ENCODE results near the gene GLRA3. TPM values are rescaled to one million over a fixed set of nuclear protein-coding genes. Genes with fewer than 3 reads are reported as not detected.

Gene GLRA3
- polyA plus RNA-seq, 1 donor from 2014 or later = 0.76 TPM

DNA sequence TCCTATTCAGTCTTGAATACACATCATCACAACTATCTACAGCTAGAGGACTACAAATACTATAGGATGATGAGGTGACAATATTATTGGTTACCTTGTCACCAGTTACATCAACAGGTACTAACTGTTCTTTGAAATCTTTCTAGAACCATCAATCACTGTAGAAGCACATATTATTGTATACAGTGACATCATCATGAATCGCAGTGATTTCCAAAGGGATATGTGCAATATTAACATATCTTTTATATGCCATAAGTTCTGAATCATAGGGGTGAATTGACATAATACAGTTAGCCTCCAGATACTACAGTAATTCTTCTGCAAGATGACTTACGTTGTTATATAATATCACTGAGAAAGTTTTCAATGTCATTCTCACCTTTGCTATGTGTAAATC, 201.6 kb downstream of the GLRA3 start:
- H2AFZ ChIP-seq (ENCODE audit: low read depth, low read length) = no peak overlapping the region
- H3K4me3 ChIP-seq (ENCODE audit: low read length) = no peak overlapping the region
- no peaks in the 10 kb centered on the region for H3K27me3 ChIP-seq (ENCODE audit: insufficient read depth, low read depth, low read length)
- TF ChIP-seq POLR2AphosphoS5 (IDR thresholded peaks at IDR 0.05) (no peak), MXI1 (conservative IDR thresholded peaks at IDR 0.05; ENCODE audit: poor library complexity, severe bottlenecking) (no peak), RAD21 (conservative IDR thresholded peaks at IDR 0.05) (no peak), EZH2 (IDR thresholded peaks at IDR 0.05; ENCODE audit: borderline replicate concordance, insufficient read depth, low read length, poor library complexity, severe bottlenecking) (no peak), SMC3 (conservative IDR thresholded peaks at IDR 0.05; ENCODE audit: poor library complexity) (no peak), EP300 (conservative IDR thresholded peaks at IDR 0.05; ENCODE audit: poor library complexity, severe bottlenecking) (no peak), TAF1 (IDR thresholded peaks at IDR 0.05; ENCODE audit: low read depth) (no peak)
- TF ChIP-seq, protein P1, sequence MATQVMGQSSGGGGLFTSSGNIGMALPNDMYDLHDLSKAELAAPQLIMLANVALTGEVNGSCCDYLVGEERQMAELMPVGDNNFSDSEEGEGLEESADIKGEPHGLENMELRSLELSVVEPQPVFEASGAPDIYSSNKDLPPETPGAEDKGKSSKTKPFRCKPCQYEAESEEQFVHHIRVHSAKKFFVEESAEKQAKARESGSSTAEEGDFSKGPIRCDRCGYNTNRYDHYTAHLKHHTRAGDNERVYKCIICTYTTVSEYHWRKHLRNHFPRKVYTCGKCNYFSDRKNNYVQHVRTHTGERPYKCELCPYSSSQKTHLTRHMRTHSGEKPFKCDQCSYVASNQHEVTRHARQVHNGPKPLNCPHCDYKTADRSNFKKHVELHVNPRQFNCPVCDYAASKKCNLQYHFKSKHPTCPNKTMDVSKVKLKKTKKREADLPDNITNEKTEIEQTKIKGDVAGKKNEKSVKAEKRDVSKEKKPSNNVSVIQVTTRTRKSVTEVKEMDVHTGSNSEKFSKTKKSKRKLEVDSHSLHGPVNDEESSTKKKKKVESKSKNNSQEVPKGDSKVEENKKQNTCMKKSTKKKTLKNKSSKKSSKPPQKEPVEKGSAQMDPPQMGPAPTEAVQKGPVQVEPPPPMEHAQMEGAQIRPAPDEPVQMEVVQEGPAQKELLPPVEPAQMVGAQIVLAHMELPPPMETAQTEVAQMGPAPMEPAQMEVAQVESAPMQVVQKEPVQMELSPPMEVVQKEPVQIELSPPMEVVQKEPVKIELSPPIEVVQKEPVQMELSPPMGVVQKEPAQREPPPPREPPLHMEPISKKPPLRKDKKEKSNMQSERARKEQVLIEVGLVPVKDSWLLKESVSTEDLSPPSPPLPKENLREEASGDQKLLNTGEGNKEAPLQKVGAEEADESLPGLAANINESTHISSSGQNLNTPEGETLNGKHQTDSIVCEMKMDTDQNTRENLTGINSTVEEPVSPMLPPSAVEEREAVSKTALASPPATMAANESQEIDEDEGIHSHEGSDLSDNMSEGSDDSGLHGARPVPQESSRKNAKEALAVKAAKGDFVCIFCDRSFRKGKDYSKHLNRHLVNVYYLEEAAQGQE (IDR thresholded peaks at IDR 0.05; ENCODE audit: borderline replicate concordance) = no peak
- TF ChIP-seq, protein P2, sequence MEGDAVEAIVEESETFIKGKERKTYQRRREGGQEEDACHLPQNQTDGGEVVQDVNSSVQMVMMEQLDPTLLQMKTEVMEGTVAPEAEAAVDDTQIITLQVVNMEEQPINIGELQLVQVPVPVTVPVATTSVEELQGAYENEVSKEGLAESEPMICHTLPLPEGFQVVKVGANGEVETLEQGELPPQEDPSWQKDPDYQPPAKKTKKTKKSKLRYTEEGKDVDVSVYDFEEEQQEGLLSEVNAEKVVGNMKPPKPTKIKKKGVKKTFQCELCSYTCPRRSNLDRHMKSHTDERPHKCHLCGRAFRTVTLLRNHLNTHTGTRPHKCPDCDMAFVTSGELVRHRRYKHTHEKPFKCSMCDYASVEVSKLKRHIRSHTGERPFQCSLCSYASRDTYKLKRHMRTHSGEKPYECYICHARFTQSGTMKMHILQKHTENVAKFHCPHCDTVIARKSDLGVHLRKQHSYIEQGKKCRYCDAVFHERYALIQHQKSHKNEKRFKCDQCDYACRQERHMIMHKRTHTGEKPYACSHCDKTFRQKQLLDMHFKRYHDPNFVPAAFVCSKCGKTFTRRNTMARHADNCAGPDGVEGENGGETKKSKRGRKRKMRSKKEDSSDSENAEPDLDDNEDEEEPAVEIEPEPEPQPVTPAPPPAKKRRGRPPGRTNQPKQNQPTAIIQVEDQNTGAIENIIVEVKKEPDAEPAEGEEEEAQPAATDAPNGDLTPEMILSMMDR (IDR thresholded peaks at IDR 0.05; ENCODE audit: poor library complexity, severe bottlenecking) = no peak
- H3F3A ChIP-seq (ENCODE audit: insufficient read depth, low read length, poor library complexity, severe bottlenecking) = no peaks in the 10 kb centered on the region
- no peaks in the 10 kb centered on the region for H3K79me2 ChIP-seq (replicated peaks; ENCODE audit: insufficient read depth, low read length)
- no peaks in the 10 kb centered on the region for H3K36me3 ChIP-seq (ENCODE audit: insufficient read depth, low read length)
- no peak overlapping the region for H3K27ac ChIP-seq (ENCODE audit: low read length)
- H4K20me1 ChIP-seq (ENCODE audit: insufficient read depth) = no peaks in the 10 kb centered on the region
- H3K9me2 ChIP-seq (ENCODE audit: insufficient read depth, low read length) = no peaks in the 10 kb centered on the region
- no peaks in the 10 kb centered on the region for H3K9me3 ChIP-seq (ENCODE audit: low read length)
- no peak overlapping the region for H3K4me2 ChIP-seq (ENCODE audit: low read length)
- no peak overlapping the region for H3K9ac ChIP-seq (ENCODE audit: low read length)

- Histone ChIP-seq H3K79me2 (replicated peaks; ENCODE audit: insufficient read depth, low read length) (no peaks in the 10 kb centered on the region), H3K27me3 (ENCODE audit: insufficient read depth, low read depth, low read length) (no peaks in the 10 kb centered on the region), H4K20me1 (ENCODE audit: insufficient read depth) (no peaks in the 10 kb centered on the region), H3K4me2 (ENCODE audit: low read length) (no peak overlapping the region), H3K36me3 (ENCODE audit: insufficient read depth, low read length) (no peaks in the 10 kb centered on the region), H3K9ac (ENCODE audit: low read length) (no peak overlapping the region), H3K27ac (ENCODE audit: low read length) (no peak overlapping the region), H3K4me3 (ENCODE audit: low read length) (no peak overlapping the region), H3K9me2 (ENCODE audit: insufficient read depth, low read length) (no peaks in the 10 kb centered on the region), H2AFZ (ENCODE audit: low read depth, low read length) (no peak overlapping the region), H3F3A (ENCODE audit: insufficient read depth, low read length, poor library complexity, severe bottlenecking) (no peaks in the 10 kb centered on the region), H3K9me3 (ENCODE audit: low read length) (no peaks in the 10 kb centered on the region)
- TF ChIP-seq, protein P1 (IDR thresholded peaks at IDR 0.05; ENCODE audit: borderline replicate concordance) = no peak
- no peak for TF ChIP-seq SMC3 (conservative IDR thresholded peaks at IDR 0.05; ENCODE audit: poor library complexity)
- no peak for TF ChIP-seq POLR2AphosphoS5 (IDR thresholded peaks at IDR 0.05)
- no peak for TF ChIP-seq EZH2 (IDR thresholded peaks at IDR 0.05; ENCODE audit: borderline replicate concordance, insufficient read depth, low read length, poor library complexity, severe bottlenecking)
- no peak for TF ChIP-seq TAF1 (IDR thresholded peaks at IDR 0.05; ENCODE audit: low read depth)
- no peak for TF ChIP-seq MXI1 (conservative IDR thresholded peaks at IDR 0.05; ENCODE audit: poor library complexity, severe bottlenecking)
- TF ChIP-seq EP300 (conservative IDR thresholded peaks at IDR 0.05; ENCODE audit: poor library complexity, severe bottlenecking) = no peak
- TF ChIP-seq, protein P2 (IDR thresholded peaks at IDR 0.05; ENCODE audit: poor library complexity, severe bottlenecking) = no peak
- no peak for TF ChIP-seq RAD21 (conservative IDR thresholded peaks at IDR 0.05)
Measured at GRCh38 chr4:174626342-174627008, 202.6 kb downstream of the GLRA3 start.
